Smooth muscle cell (in vitro differentiated cells): ENCODE results near the gene ANKRD65. TPM values are rescaled to one million over a fixed set of nuclear protein-coding genes. Genes with fewer than 3 reads are reported as not detected.

Source experiments
- DNase-seq: peaks from one replicate; lab custom pipeline; 2025; ENCODE audit not compliant: unreplicated experiment; lab: John Stamatoyannopoulos, UW
- H2AFZ ChIP-seq: fragments of 200-600 bp; sonication (generic); 2 replicates; pipeline ENCODE4 v1.6.0; 2016; ENCODE audit warnings: antibody characterized with exemption, low read depth, mild to moderate bottlenecking
- H3F3A ChIP-seq: fragments of 200-600 bp; sonication (generic); 2 replicates; pipeline ENCODE4 v1.6.0; 2017; ENCODE audit warnings: antibody characterized with exemption, low read depth
- H3K27ac ChIP-seq: fragments of 200-600 bp; sonication (generic); 2 replicates; pipeline ENCODE4 v1.5.1; 2016; ENCODE audit warnings: low read depth, mild to moderate bottlenecking
- H3K27me3 ChIP-seq: fragments of 200-600 bp; sonication (generic); 2 replicates; pipeline ENCODE4 v1.6.1; 2016; ENCODE audit warnings: low read depth, mild to moderate bottlenecking
- H3K36me3 ChIP-seq: fragments of 200-600 bp; sonication (generic); 2 replicates; pipeline ENCODE4 v1.5.1; 2016; ENCODE audit warnings: low read depth
- H3K4me1 ChIP-seq: fragments of 200-600 bp; sonication (generic); 2 replicates; pipeline ENCODE4 v1.5.1; 2016; ENCODE audit warnings: low read depth
- H3K4me2 ChIP-seq: fragments of 200-600 bp; sonication (generic); 2 replicates; pipeline ENCODE4 v1.6.0; 2016; ENCODE audit warnings: mild to moderate bottlenecking
- H3K4me3 ChIP-seq: fragments of 200-600 bp; sonication (generic); 2 replicates; pipeline ENCODE4 v1.5.1; 2016; ENCODE audit warnings: mild to moderate bottlenecking
- H3K79me2 ChIP-seq: fragments of 200-600 bp; sonication (generic); 2 replicates; pipeline ENCODE4 v1.6.0; 2016; ENCODE audit warnings: low read depth, mild to moderate bottlenecking
- H3K9ac ChIP-seq: fragments of 200-600 bp; sonication (generic); 2 replicates; pipeline ENCODE4 v1.6.0; 2016; ENCODE audit warnings: low read depth
- H3K9me3 ChIP-seq: fragments of 200-600 bp; sonication (generic); replicated peaks from 2 replicates; pipeline ENCODE4 v1.5.1; 2016; ENCODE audit warnings: low read depth
- H4K20me1 ChIP-seq: fragments of 200-600 bp; sonication (generic); 2 replicates; pipeline ENCODE4 v1.6.0; 2016; ENCODE audit warnings: low read depth
- WGBS: methylation state at CpG from one replicate; pipeline ENCODE4 v1.1.7; 2016; ENCODE audit warnings: low lambda C conversion rate; 5-methylcytosine and 5-hydroxymethylcytosine counted together
- polyA plus RNA-seq: library from polyadenylated mRNA; unstranded; fragments of >200 nt; fragmentation: Nextera tagmentation; extraction: Ambion mirVana; gene quantifications from 2 replicates; pipeline ENCODE4 v1.2.1, GENCODE V29; 2016
- total RNA-seq: library from RNA; depleted of rRNA; stranded (reverse); fragments of >200 nt; gene quantifications from 2 replicates; pipeline ENCODE4 v1.2.3, GENCODE V29; 2014
- TF ChIP-seq, protein P1 (sequence below): fragments of 200-600 bp; sonication (generic); IDR thresholded peaks from 2 replicates; pipeline ENCODE4 v1.5.1; 2017; ENCODE audit warnings: borderline replicate concordance, mild to moderate bottlenecking, antibody characterized with exemption; ENCODE audit not compliant: insufficient read depth, poor library complexity, severe bottlenecking

The ANKRD65 gene
- total and polyA plus RNA-seq, 2 experiments from 2014 or later = 6.1 to 10.1 TPM

DNA sequence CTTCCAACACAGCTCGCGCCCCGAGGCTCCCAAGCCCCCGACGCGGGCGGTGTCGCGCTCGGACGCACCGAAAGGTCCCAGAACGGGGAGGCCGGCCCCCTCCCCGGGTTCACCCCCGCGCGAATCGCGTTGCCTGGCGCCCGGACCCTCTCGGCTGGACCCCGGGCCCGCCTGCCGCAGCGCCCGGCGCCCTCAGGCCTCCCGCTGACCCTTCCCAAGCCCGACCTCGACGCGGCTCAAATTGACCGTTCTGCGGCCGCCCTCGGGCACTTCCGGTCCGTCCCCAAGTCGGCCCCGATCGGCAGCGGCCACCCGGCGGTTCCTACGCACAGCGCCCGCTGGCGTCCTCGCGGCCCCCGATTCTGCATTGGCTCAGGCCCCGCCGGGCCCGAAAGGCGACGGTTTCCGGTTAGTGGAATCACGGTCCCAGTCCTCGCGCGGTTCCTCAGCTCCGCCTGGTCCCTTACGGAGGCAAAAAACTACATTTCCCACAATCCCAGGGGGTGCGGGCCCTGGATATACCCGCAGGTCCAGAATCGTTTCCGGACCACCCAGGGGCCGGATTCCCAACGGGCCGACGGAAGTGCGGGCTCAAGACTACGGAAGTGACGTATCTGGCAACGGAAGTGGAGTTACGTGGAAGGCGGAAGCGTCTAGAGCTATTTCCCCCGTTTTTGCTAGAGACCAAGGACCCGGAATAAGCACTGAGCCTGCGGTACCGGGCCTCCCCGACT, 46.0 kb downstream of the ANKRD65 start, which contains the start of gene AURKAIP1:
Gene AURKAIP1 (minus strand): TSS at position 279 of the 734 bp plus-strand sequence. CDS start 451 bp downstream, outside the sequence.
- peak within 1 kb of the TSS; percentile 90 for H3K4me3 ChIP-seq
- H3K9ac ChIP-seq = peak within 1 kb of the TSS; percentile 98
- peaks cover 13% of the 10 kb centered on the region for H3F3A ChIP-seq
- no peaks in the 10 kb centered on the region for H3K9me3 ChIP-seq
- under 1% methylated on average over 78 of the region's 85 CpGs for WGBS
- TF ChIP-seq, protein P1, sequence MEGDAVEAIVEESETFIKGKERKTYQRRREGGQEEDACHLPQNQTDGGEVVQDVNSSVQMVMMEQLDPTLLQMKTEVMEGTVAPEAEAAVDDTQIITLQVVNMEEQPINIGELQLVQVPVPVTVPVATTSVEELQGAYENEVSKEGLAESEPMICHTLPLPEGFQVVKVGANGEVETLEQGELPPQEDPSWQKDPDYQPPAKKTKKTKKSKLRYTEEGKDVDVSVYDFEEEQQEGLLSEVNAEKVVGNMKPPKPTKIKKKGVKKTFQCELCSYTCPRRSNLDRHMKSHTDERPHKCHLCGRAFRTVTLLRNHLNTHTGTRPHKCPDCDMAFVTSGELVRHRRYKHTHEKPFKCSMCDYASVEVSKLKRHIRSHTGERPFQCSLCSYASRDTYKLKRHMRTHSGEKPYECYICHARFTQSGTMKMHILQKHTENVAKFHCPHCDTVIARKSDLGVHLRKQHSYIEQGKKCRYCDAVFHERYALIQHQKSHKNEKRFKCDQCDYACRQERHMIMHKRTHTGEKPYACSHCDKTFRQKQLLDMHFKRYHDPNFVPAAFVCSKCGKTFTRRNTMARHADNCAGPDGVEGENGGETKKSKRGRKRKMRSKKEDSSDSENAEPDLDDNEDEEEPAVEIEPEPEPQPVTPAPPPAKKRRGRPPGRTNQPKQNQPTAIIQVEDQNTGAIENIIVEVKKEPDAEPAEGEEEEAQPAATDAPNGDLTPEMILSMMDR = peak; percentile 20
- peaks cover 29% of the 10 kb centered on the region for H3K79me2 ChIP-seq
- no peaks in the 10 kb centered on the region for H4K20me1 ChIP-seq
- peak within 1 kb of the TSS; percentile 51 for H2AFZ ChIP-seq
- peaks cover 12% of the 10 kb centered on the region for H3K4me1 ChIP-seq
- peak within 1 kb of the TSS; percentile 94 for H3K27ac ChIP-seq
- H3K27me3 ChIP-seq = no peaks in the 10 kb centered on the region
- peak within 1 kb of the TSS; percentile 94 for H3K4me2 ChIP-seq
- DNase-seq = peak; percentile 91
- no peaks in the 10 kb centered on the region for H3K36me3 ChIP-seq

DNA sequence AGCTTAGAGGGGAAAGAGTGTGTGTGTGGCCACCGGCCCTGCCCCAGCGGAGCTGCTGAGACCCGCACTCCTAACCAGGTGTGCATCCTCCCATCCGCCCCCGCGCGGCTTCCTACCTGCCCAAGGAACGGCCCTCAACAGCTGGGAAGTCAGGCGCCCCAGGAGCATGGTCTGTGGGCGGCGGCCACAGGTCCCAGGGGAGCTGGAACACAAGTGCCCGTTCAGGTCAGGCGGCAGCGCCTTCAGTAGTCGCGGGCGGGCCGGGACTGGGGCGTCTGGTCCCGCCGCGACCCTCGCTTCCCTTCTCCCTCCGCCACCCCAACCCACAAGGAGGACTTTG, 46.5 kb downstream of the ANKRD65 start:
- no peaks in the 10 kb centered on the region for H3K9me3 ChIP-seq
- H2AFZ ChIP-seq = no peak overlapping the region
- no peaks in the 10 kb centered on the region for H4K20me1 ChIP-seq
- no peaks in the 10 kb centered on the region for H3K27me3 ChIP-seq
- peaks cover 13% of the 10 kb centered on the region for H3F3A ChIP-seq
- peak overlapping the region; percentile 98 for H3K9ac ChIP-seq
- H3K79me2 ChIP-seq = peaks cover 29% of the 10 kb centered on the region
- DNase-seq = no peak
- peaks cover 12% of the 10 kb centered on the region for H3K4me1 ChIP-seq
- H3K27ac ChIP-seq = peak overlapping the region; percentile 83
- TF ChIP-seq, protein P1 = no peak
- H3K4me2 ChIP-seq = peak overlapping the region; percentile 94
- WGBS = 7% methylated on average over 12 of the region's 24 CpGs
- no peaks in the 10 kb centered on the region for H3K36me3 ChIP-seq
- peak overlapping the region; percentile 90 for H3K4me3 ChIP-seq

DNA sequence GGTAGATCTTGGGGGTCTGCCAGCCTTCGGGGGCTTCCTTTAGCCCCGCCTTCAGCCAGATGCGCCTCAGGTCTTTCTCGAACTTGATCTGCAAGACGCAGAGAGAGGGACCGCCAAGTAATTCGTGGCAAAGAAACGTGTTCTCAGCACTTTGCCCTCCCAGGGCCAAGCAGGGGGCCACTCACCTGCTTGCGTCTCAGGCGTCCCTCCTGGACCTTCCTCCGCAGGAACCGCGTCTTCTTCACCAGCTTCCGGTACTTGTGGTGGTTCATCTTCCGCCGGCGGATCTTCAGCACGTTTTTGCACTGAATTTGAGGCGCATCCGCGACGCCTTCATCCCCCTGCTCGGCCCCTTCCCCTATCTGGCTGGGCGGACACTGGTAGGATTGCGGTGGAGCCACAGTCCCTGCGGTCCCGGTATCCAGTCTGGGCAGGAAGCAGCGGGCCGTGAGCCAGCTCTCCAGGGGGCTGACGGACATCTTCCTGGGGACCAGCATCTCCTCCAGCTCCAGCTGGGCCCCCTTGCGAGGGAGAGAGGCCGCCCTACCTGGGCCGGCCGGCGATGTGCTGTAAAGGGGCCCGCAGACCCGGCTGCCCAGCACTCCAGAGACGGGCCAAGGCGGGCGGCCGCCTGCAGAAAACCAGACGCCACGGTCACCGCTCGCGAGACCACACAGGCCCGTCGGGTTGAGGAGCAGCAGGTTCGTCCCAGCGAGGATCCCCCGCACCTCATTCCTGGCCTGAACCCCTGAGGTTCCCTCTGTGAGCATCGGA, 47.1 kb downstream of the ANKRD65 start:
- peak overlapping the region; percentile 83 for H3K27ac ChIP-seq
- no peak for DNase-seq
- H3K9me3 ChIP-seq = no peaks in the 10 kb centered on the region
- TF ChIP-seq, protein P1 = no peak
- H2AFZ ChIP-seq = no peak overlapping the region
- no peaks in the 10 kb centered on the region for H4K20me1 ChIP-seq
- peak overlapping the region; percentile 90 for H3K4me3 ChIP-seq
- peak overlapping the region; percentile 94 for H3K4me2 ChIP-seq
- no peaks in the 10 kb centered on the region for H3K27me3 ChIP-seq
- WGBS = 61% methylated on average over 52 of the region's 52 CpGs
- peaks cover 29% of the 10 kb centered on the region for H3K79me2 ChIP-seq
- H3K4me1 ChIP-seq = peaks cover 12% of the 10 kb centered on the region
- peaks cover 13% of the 10 kb centered on the region for H3F3A ChIP-seq
- no peaks in the 10 kb centered on the region for H3K36me3 ChIP-seq
- peak overlapping the region; percentile 98 for H3K9ac ChIP-seq
